Activated CD8-positive, alpha-beta memory T cell treated with anti-CD3 and anti-CD28 coated beads for 36 hours (primary cell): ENCODE measurements around the gene RPS14. TPM values are rescaled to one million over a fixed set of nuclear protein-coding genes. Genes with fewer than 3 reads are reported as not detected.
"Not testable (repeated sequence)": the region's sequence is repeated elsewhere in the genome, so short reads cannot be mapped to it uniquely, and the experiment has no call there.

Experiments used
- CTCF ChIA-PET: fragments of 350-600 bp; sonication (Branson Sonifier 250); formaldehyde crosslinking; loops from one replicate; lab custom pipeline; 2021; ENCODE audit warnings: antibody characterized with exemption; lab: Charles Lee
- POLR2A ChIA-PET: fragments of 350-600 bp; sonication (Branson Sonifier 250); formaldehyde crosslinking; loops from one replicate; lab custom pipeline; 2021; ENCODE audit warnings: antibody characterized with exemption; lab: Charles Lee
- total RNA-seq, 2 experiments: library from RNA; stranded (reverse); gene quantifications; one replicate each; pipeline ENCODE4 v1.2.3, GENCODE V29; 2021

The RPS14 gene
- total RNA-seq, 2 experiments from 2014 or later = 2,762 to 2,830 TPM

- CTCF ChIA-PET = no interaction called here
- POLR2A ChIA-PET = interaction anchor here (1.2 kb wide), 2 partner anchors 14 to 73 kb away, joined by 3 to 4 read pairs; partner anchors contain the start of gene CD74
Measured at GRCh38 chr5:150484964-150485692, 35.6 kb upstream of the RPS14 start.

GRCh38 chr5:150481972-150482406, 32.5 kb upstream of the RPS14 start:
- POLR2A ChIA-PET = no interaction called here
- CTCF ChIA-PET = interaction anchor here (1.8 kb wide), 1 partner anchor 44 kb away, joined by 5 read pairs; no protein-coding TSS in a partner anchor

- POLR2A ChIA-PET = no interaction called here
Measured at GRCh38 chr5:150481708-150481965, 32.1 kb upstream of the RPS14 start.

GRCh38 chr5:150479416-150479815, 29.9 kb upstream of the RPS14 start:
- CTCF ChIA-PET = no interaction called here

More at GRCh38 chr5:150481708-150481965, 32.1 kb upstream of the RPS14 start:
- CTCF ChIA-PET = interaction anchor here (1.8 kb wide), 1 partner anchor 44 kb away, joined by 5 read pairs; no protein-coding TSS in a partner anchor

GRCh38 chr5:150476568-150476967, 27.0 kb upstream of the RPS14 start:
- CTCF ChIA-PET, POLR2A ChIA-PET: not testable (repeated sequence)

More at GRCh38 chr5:150479416-150479815, 29.9 kb upstream of the RPS14 start:
- POLR2A ChIA-PET = no interaction called here

GRCh38 chr5:150473673-150474358, 24.3 kb upstream of the RPS14 start:
- ChIA-PET POLR2A (no interaction called here), CTCF (no interaction called here)

- ChIA-PET CTCF (no interaction called here), POLR2A (no interaction called here)
Measured at GRCh38 chr5:150469718-150470469, 20.4 kb upstream of the RPS14 start.

GRCh38 chr5:150468206-150468605, 18.7 kb upstream of the RPS14 start:
- CTCF ChIA-PET = interaction anchor here (1.0 kb wide), 1 partner anchor 9 kb away, joined by 3 read pairs; no protein-coding TSS in a partner anchor
- POLR2A ChIA-PET = no interaction called here

- ChIA-PET POLR2A (no interaction called here), CTCF (no interaction called here)
Measured at GRCh38 chr5:150465927-150466326, 16.4 kb upstream of the RPS14 start.

- CTCF ChIA-PET = no interaction called here
Measured at GRCh38 chr5:150464554-150465012, 15.0 kb upstream of the RPS14 start.

GRCh38 chr5:150461231-150461630, 11.7 kb upstream of the RPS14 start:
- CTCF ChIA-PET = interaction anchor here (1.0 kb wide), 1 partner anchor 83 kb away, joined by 3 read pairs; no protein-coding TSS in a partner anchor
- POLR2A ChIA-PET = no interaction called here

More at GRCh38 chr5:150464554-150465012, 15.0 kb upstream of the RPS14 start:
- POLR2A ChIA-PET = no interaction called here

- ChIA-PET CTCF (interaction anchor here (1.0 kb wide), 1 partner anchor 83 kb away, joined by 3 read pairs; no protein-coding TSS in a partner anchor), POLR2A (no interaction called here)
Measured at GRCh38 chr5:150460781-150461180, 11.2 kb upstream of the RPS14 start.

GRCh38 chr5:150458802-150459557, 9.4 kb upstream of the RPS14 start:
- ChIA-PET CTCF (interaction anchor here (0.6 to 1.6 kb wide), 14 partner anchors 9 to 657 kb away, joined by 3 to 7 read pairs (median 3); partner anchors contain the start of genes CD74 and RPS14), POLR2A (interaction anchor here (0.5 to 0.8 kb wide), 3 partner anchors 48 to 198 kb away, joined by 3 to 5 read pairs (median 5); no protein-coding TSS in a partner anchor)

- POLR2A ChIA-PET = interaction anchor here (0.8 kb wide), 1 partner anchor 101 kb away, joined by 3 read pairs; no protein-coding TSS in a partner anchor
- CTCF ChIA-PET = interaction anchor here (0.6 to 1.8 kb wide), 4 partner anchors 29 to 88 kb away, joined by 3 to 7 read pairs (median 5); no protein-coding TSS in a partner anchor
Measured at GRCh38 chr5:150457562-150458240, 8.2 kb upstream of the RPS14 start.

- POLR2A ChIA-PET = no interaction called here
- CTCF ChIA-PET = interaction anchor here (0.6 to 1.8 kb wide), 3 partner anchors 88 to 737 kb away, joined by 3 to 6 read pairs (median 3); no protein-coding TSS in a partner anchor
Measured at GRCh38 chr5:150457121-150457520, 7.6 kb upstream of the RPS14 start.

GRCh38 chr5:150454492-150455229, 5.1 kb upstream of the RPS14 start:
- ChIA-PET CTCF (no interaction called here), POLR2A (no interaction called here)

- CTCF ChIA-PET, POLR2A ChIA-PET: not testable (repeated sequence)
Measured at GRCh38 chr5:150454027-150454426, 4.5 kb upstream of the RPS14 start.
